H1 (cell line): ENCODE results near the gene SSB. TPM values are rescaled to one million over a fixed set of nuclear protein-coding genes. Genes with fewer than 3 reads are reported as not detected.

ENCODE experiments used
- CTCF ChIA-PET: fragments of 300-600 bp; sonication (Branson Sonifier 250); formaldehyde crosslinking; loops from one replicate; lab custom pipeline; 2021; ENCODE audit not compliant: partially characterized antibody; lab: Charles Lee
- POLR2A ChIA-PET: fragments of 300-600 bp; sonication (Branson Sonifier 250); formaldehyde crosslinking; loops from one replicate; lab custom pipeline; 2021; ENCODE audit warnings: inconsistent platforms; ENCODE audit not compliant: partially characterized antibody; lab: Charles Lee
- DNase-seq, 2 experiments: peaks; one replicate each; pipeline versions ENCODE4 v3.0.0 to v3.0.0-alpha.2; 2010 to 2022; ENCODE audit warnings: low spot score in 2 of 2, low read depth in 1 of 2, mixed read lengths in 1 of 2
- FAIRE-seq: peaks from 2 replicates; lab custom pipeline; 2011; peaks lifted over from hg19 to GRCh38; lab: Jason Lieb, UNC
- H2AFZ ChIP-seq: 2 replicates; pipeline ENCODE4 v1.8.1; 2012; ENCODE audit warnings: low read length, inconsistent platforms
- H2AK5ac ChIP-seq: 2 replicates; pipeline ENCODE4 v1.6.1; 2013; ENCODE audit warnings: low read depth, low read length
- H2BK120ac ChIP-seq: replicated peaks from 2 replicates; pipeline ENCODE3; 2013; ENCODE audit warnings: low read depth, low read length, inconsistent platforms
- H2BK12ac ChIP-seq: 2 replicates; pipeline ENCODE4 v1.6.1; 2013; ENCODE audit warnings: low read depth, low read length
- H2BK15ac ChIP-seq: 2 replicates; pipeline ENCODE4 v1.6.1; 2013; ENCODE audit warnings: low read length
- H2BK20ac ChIP-seq: 2 replicates; pipeline ENCODE4 v1.6.1; 2013; ENCODE audit warnings: low read length
- H2BK5ac ChIP-seq: 2 replicates; pipeline ENCODE4 v1.6.1; 2013; ENCODE audit warnings: low read depth, low read length
- H3K14ac ChIP-seq: 2 replicates; pipeline ENCODE4 v1.6.1; 2013; ENCODE audit warnings: inconsistent platforms; ENCODE audit not compliant: insufficient read length
- H3K18ac ChIP-seq: 2 replicates; pipeline ENCODE4 v1.6.1; 2013; ENCODE audit warnings: low read length; ENCODE audit errors: extremely low read depth
- H3K23ac ChIP-seq: 2 replicates; pipeline ENCODE4 v1.6.1; 2013; ENCODE audit warnings: inconsistent platforms; ENCODE audit not compliant: insufficient read length
- H3K23me2 ChIP-seq: 2 replicates; pipeline ENCODE4 v1.6.1; 2013; ENCODE audit warnings: low read depth, low read length
- H3K27ac ChIP-seq: 2 replicates; pipeline ENCODE4 v1.6.1; 2011; ENCODE audit warnings: low read depth, low read length, inconsistent platforms
- H3K27me3 ChIP-seq, 4 experiments: replicated peaks in 1 of 4; 1 replicate in 1 of 4; 2 replicates in 3 of 4; pipeline versions ENCODE4 v1.6.1 to v1.8.1; 2011 to 2013; ENCODE audit warnings: low read length in 3 of 4, mild to moderate bottlenecking in 3 of 4, inconsistent platforms in 2 of 4, mixed read lengths in 2 of 4, moderate library complexity in 1 of 4; ENCODE audit not compliant: control insufficient read depth in 3 of 4, insufficient read depth in 3 of 4; ENCODE audit errors: extremely low read depth in 1 of 4
- H3K36me3 ChIP-seq, 4 experiments: 2 replicates each; pipeline versions ENCODE4 v1.6.1 to v1.8.1; 2011 to 2013; ENCODE audit warnings: mild to moderate bottlenecking in 4 of 4, low read length in 3 of 4, moderate library complexity in 2 of 4, control low read depth in 1 of 4, inconsistent platforms in 1 of 4; ENCODE audit not compliant: insufficient read depth in 4 of 4, control insufficient read depth in 2 of 4
- H3K4ac ChIP-seq: replicated peaks from 2 replicates; pipeline ENCODE3; 2013; ENCODE audit warnings: low read length, low read depth, mixed read lengths, inconsistent platforms; ENCODE audit not compliant: insufficient read length
- H3K4me1 ChIP-seq, 4 experiments: replicated peaks in 1 of 4; 1 replicate in 1 of 4; 2 replicates in 3 of 4; pipeline versions ENCODE4 v1.6.1 to v1.8.1; 2011 to 2013; ENCODE audit warnings: low read length in 3 of 4, inconsistent platforms in 2 of 4, mixed read lengths in 1 of 4; ENCODE audit not compliant: insufficient read depth in 4 of 4, control insufficient read depth in 3 of 4
- H3K4me2 ChIP-seq, 2 experiments: 2 replicates each; pipeline versions ENCODE4 v1.6.1 to v1.8.1; 2011 to 2013; ENCODE audit warnings: low read depth in 2 of 2, low read length in 2 of 2, control low read depth in 1 of 2, inconsistent platforms in 1 of 2, mild to moderate bottlenecking in 1 of 2; ENCODE audit not compliant: insufficient read depth in 1 of 2
- H3K4me3 ChIP-seq, 4 experiments: fragments of 200-600, 300-600 bp in 1 of 4; sonication (generic), shearing (Covaris generic), sonication (Bioruptor Twin) in 1 of 4; 2 replicates each; pipeline versions ENCODE4 v1.5.1 to v1.8.1; 2011 to 2016; ENCODE audit warnings: low read length in 4 of 4, low read depth in 3 of 4, control low read depth in 2 of 4, inconsistent platforms in 2 of 4, mild to moderate bottlenecking in 2 of 4, mixed read lengths in 1 of 4, moderate library complexity in 1 of 4; ENCODE audit not compliant: insufficient read depth in 2 of 4; ENCODE audit errors: extremely low read depth in 1 of 4
- H3K56ac ChIP-seq: replicated peaks from 2 replicates; pipeline ENCODE3; 2013; ENCODE audit warnings: low read depth, mild to moderate bottlenecking, mixed read lengths, low read length, inconsistent platforms; ENCODE audit not compliant: insufficient read length
- H3K79me1 ChIP-seq: 2 replicates; pipeline ENCODE4 v1.6.1; 2013; ENCODE audit warnings: low read depth, low read length, control low read depth
- H3K79me2 ChIP-seq, 2 experiments: 2 replicates each; pipeline versions ENCODE4 v1.6.1 to v1.8.1; 2012 to 2013; ENCODE audit warnings: low read length in 2 of 2, mild to moderate bottlenecking in 2 of 2, inconsistent platforms in 1 of 2; ENCODE audit not compliant: insufficient read depth in 2 of 2, control insufficient read depth in 1 of 2
- H3K9ac ChIP-seq, 4 experiments: replicated peaks in 1 of 4; 1 replicate in 1 of 4; 2 replicates in 3 of 4; pipeline versions ENCODE4 v1.6.1 to v1.8.1; 2011 to 2013; ENCODE audit warnings: low read depth in 3 of 4, low read length in 3 of 4, control low read depth in 2 of 4, mild to moderate bottlenecking in 2 of 4, moderate library complexity in 2 of 4, inconsistent platforms in 1 of 4; ENCODE audit errors: extremely low read depth in 1 of 4
- H3K9me3 ChIP-seq, 2 experiments: 2 replicates each; pipeline versions ENCODE4 v1.6.1 to v1.8.1; 2012 to 2013; ENCODE audit warnings: mild to moderate bottlenecking in 2 of 2, moderate library complexity in 2 of 2, control low read depth in 1 of 2, inconsistent platforms in 1 of 2, low read depth in 1 of 2, low read length in 1 of 2, mixed read lengths in 1 of 2; ENCODE audit not compliant: insufficient read depth in 2 of 2
- H4K20me1 ChIP-seq, 2 experiments: replicated peaks in 1 of 2; 2 replicates each; pipeline versions ENCODE3 to v1.8.1; 2011 to 2013; ENCODE audit warnings: inconsistent platforms in 2 of 2, low read length in 2 of 2, mild to moderate bottlenecking in 1 of 2; ENCODE audit not compliant: insufficient read depth in 2 of 2, control insufficient read depth in 1 of 2
- H4K5ac ChIP-seq: 2 replicates; pipeline ENCODE4 v1.6.1; 2013; ENCODE audit warnings: low read length, low read depth, mixed read lengths, inconsistent platforms; ENCODE audit not compliant: insufficient read length
- H4K8ac ChIP-seq: 2 replicates; pipeline ENCODE4 v1.8.0; 2013; ENCODE audit warnings: mild to moderate bottlenecking, moderate library complexity, low read length, inconsistent platforms; ENCODE audit not compliant: insufficient read depth; ENCODE audit errors: extremely low read depth
- H4K91ac ChIP-seq: replicated peaks from 2 replicates; pipeline ENCODE3; 2013; ENCODE audit warnings: low read length, mixed read lengths, inconsistent platforms; ENCODE audit not compliant: insufficient read length
- MAFK ChIP-seq: IDR thresholded peaks from 2 replicates; pipeline ENCODE4 v1.6.1; 2012; ENCODE audit warnings: low read depth, mild to moderate bottlenecking, improper control_type of control experiment, low read length
- SIRT6 ChIP-seq: IDR thresholded peaks from one replicate; pipeline ENCODE4 v1.7.1; 2012; ENCODE audit warnings: low read length, inconsistent platforms
- WGBS, 2 experiments: shearing (Covaris generic) in 1 of 2; methylation state at CpG; one replicate each; pipeline versions ENCODE4 v1.1.6 to v1.1.7; 2013 to 2015; ENCODE audit warnings: low lambda C conversion rate in 2 of 2, mixed read lengths in 2 of 2, inconsistent platforms in 1 of 2, low coverage in 1 of 2, missing lambda C conversion rate in 1 of 2; ENCODE audit not compliant: insufficient replicate concordance in 2 of 2, insufficient coverage in 1 of 2, insufficient read length in 1 of 2; ENCODE audit errors: extremely low coverage in 1 of 2, missing lambda C conversion rate in 1 of 2; 5-methylcytosine and 5-hydroxymethylcytosine counted together
- polyA plus RNA-seq, 7 experiments: library from polyadenylated mRNA; depleted of rRNA in 3 of 7; stranded (reverse) in 5 of 7; unstranded in 2 of 7; fragments of >200 nt in 5 of 7; fragments of 200-250 nt in 2 of 7; gene quantifications; 1 replicate in 5 of 7; 2 replicates in 1 of 7; 4 replicates in 1 of 7; pipeline versions ENCODE4 v1.2.1 to v1.2.3, GENCODE V29; 2011 to 2013; ENCODE audit warnings: missing spikeins in 2 of 7, mixed read lengths in 2 of 7
- total RNA-seq: library from RNA; stranded (reverse); fragmentation: NEBNext Ultra II Directional; extraction: Animal tissue kit (Norgen Biotek cat#: 25700); gene quantifications from 2 replicates; pipeline ENCODE4 v1.2.1, GENCODE V29; 2021

Gene SSB
- total and polyA plus RNA-seq, 2 of the 8 experiments (the other 6 are each of a cell fraction or from before 2014, with no cell fraction given): 60.8 to 270 TPM

DNA sequence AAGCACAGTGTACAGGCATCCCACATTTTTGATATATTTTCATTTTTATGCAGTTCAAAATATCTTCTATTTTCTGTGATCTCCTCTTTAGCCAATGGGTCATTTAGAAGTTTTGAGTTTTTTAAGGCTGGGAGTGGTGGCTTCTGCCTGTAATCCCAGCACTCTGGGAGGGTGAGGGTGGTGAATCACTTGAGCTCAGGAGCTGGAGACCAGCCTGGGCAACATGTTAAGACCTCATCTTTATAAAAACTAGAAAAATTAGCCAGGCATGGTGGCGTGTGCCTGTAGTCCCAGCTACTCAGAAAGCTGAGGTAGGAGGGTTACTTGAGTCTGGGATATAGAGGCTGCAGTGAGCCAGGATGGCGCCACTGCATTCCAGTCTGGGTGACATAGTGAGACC, 46.3 kb downstream of the SSB start:
- FAIRE-seq: no peak
- Histone ChIP-seq H4K8ac (no peak overlapping the region), H4K91ac (no peak overlapping the region), H3K9me3 (no peaks in the 10 kb centered on the region), H3K36me3 (peaks cover 0 to 3% (median 0%) of the 10 kb centered on the region in 4 experiments; a peak in 1 of 8 replicates), H2BK5ac (no peak overlapping the region), H3K4me2 (no peak overlapping the region), H3K27ac (no peak overlapping the region), H2AK5ac (no peak overlapping the region), H3K23ac (no peak overlapping the region), H3K4ac (no peak overlapping the region), H3K56ac (no peak overlapping the region), H3K18ac (no peak overlapping the region), H3K23me2 (no peaks in the 10 kb centered on the region), H3K14ac (no peak overlapping the region), H3K79me1 (no peaks in the 10 kb centered on the region), H3K9ac (no peak overlapping the region), H2BK15ac (no peak overlapping the region), H3K79me2 (peaks cover 0 to 22% of the 10 kb centered on the region in 2 experiments; a peak in 1 of 4 replicates), H2BK120ac (no peak overlapping the region), H2BK20ac (no peak overlapping the region), H3K27me3 (no peaks in the 10 kb centered on the region), H4K5ac (no peak overlapping the region), H2BK12ac (no peak overlapping the region), H2AFZ (no peak overlapping the region), H3K4me1 (no peaks in the 10 kb centered on the region), H4K20me1 (no peaks in the 10 kb centered on the region), H3K4me3 (no peak overlapping the region)
- CTCF ChIA-PET: interaction anchor here (0.9 kb wide), 1 partner anchor 20 kb away, joined by 3 read pairs; the partner anchor contains the start of gene METTL5
- DNase-seq: no peak
- 100% methylated on average over 2 of the region's 2 CpGs; no CpG with 5 or more reads in 1 of the 2 experiments for WGBS, 2 experiments
- POLR2A ChIA-PET: interaction anchor here (1.5 kb wide), 1 partner anchor 17 kb away, joined by 3 read pairs; no protein-coding TSS in a partner anchor
- TF ChIP-seq SIRT6 (no peak), MAFK (no peak)
